ENCODE results near the gene PKP3.
A peak's percentile ranks its signal among the peaks of the same experiment; 100 is the strongest.

PKP3 gene

DNA sequence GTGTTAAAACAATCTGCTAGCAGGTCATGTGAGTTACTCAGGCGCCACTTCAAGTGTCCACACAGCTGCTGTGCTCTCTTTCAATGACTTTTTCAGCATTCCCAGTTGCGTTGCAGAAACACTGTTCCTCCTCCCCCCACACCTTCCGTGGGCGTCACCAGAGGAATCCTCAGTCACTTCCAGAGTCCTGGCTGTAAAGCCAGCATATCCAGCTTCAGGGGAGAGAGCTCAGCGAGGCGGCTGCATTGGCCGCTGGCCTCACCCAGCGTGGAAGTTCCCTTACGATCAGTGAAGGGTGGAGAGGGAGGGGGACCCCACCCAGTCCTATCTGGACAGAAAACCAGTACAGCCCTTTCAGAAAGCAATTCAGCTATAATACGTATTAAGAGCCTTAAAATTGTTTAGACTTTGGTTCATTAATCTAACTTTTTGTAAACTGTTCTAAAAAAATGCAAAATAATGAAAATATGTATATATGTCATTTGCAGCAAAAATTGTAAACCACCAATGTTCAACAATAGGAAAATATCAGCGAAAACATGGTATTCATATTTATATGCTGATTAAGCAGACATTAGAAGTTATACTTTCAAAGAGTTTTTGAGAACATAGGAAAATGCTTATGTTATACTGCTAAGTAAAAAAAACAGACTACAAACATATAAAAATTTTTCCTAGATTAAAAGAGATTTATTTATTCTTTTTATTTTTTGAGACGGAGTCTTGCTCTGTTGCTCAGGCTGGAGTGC is 50.6 kb downstream of the PKP3 start:
- peak; percentile 73 for DNase-seq (ENCODE audit: low spot score)

DNA sequence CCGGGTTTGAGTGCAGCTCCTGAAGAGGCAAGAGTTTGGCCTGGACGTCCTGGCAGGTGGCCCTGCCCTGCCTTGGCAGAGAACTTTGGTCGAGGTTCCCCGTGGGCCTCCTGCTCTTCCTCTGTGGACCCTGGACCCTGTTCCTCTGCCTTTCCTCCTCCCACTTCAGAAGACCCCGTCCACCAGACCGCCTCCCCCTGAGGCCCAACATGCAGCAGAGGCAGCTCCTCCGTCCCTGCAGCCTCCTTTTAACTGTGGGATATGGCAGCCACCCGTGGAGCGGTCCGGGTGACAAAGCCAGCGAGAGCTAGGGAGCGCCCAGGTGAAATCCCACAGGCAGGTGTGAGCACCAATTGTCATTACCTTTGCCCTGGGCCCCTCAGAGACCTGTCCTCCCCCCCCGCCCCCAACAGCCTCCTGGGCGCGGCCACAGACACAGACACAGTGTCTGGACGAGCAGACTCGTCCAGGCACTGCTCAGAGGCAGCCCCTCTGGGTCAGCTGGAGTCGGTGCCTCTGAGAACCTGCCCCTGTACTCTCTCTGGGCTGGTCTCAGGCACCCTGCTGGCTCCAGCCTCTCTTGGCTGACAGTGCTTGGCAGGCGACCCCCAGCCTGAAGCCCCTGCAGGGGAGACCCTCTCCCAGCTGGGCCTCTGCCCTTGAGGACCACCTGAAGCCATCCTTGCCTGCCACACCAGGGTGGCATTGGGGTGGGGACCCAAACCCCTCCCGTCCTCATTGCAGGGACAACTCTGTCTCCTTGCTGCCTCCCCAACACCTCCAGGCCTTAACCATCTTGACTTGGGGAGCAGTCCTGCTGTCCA is 52.0 kb downstream of the PKP3 start:
- no peak for DNase-seq (ENCODE audit: low spot score)

DNA sequence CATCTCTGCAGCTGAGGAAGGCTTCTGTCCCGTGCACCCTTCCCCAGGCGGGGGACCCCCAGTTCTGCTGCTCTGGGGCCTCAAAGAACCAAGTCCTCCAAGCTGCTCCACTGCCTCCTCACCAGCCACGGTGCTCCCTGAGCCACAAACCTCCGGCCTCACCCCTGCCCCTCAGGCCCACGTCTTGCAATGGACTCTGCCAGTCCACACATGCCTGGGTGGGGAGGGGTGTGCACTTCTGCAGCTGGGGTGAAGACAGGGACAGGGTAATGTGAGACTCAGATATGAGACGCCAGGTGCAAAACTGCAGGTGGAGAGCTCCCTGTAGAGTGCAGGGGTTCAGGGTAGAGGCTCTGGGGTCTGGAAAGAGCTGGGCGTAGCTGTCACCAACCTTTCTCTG is 52.9 kb downstream of the PKP3 start:
- DNase-seq (ENCODE audit: low spot score) = no peak

DNA sequence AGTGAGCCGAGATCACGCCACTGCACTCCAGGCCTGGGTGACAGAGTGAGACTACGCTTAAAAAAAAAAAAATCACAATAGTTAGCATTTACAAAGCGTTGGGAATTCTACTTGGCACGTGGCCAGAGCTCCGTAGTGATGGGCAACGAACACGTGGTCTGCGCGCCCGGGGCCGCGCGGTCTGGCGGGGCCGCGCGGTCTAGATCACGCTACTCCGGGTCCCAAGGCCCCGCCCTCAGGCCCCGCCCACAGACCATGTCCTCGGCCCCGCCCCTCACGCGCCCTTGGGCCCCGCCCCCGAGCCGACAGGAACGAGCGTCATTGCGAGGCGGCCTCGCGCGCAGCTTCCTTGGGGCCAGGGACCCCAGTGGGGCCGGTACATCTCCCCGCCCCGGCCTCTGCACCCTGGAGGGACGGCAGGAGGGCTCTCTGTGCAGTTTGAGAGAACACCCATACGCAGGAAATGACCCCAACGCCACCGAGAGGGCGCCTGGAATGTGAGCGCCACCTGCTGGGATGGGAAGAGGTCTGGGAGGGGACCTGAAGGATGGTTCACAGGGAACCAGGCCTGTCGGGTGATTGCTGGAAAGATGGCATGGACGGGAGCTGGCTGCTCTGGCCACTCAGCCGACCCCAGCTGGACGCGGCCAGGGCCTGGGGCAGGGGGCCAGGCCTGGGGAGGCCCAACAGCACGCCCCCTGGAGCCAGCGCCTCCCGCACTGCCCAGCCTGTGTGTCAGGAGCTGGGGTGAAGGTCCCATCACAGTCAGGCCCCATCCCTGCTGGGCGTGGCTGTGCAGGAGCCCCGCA is 54.1 kb downstream of the PKP3 start:
- DNase-seq (ENCODE audit: low spot score) = peak; percentile 98

DNA sequence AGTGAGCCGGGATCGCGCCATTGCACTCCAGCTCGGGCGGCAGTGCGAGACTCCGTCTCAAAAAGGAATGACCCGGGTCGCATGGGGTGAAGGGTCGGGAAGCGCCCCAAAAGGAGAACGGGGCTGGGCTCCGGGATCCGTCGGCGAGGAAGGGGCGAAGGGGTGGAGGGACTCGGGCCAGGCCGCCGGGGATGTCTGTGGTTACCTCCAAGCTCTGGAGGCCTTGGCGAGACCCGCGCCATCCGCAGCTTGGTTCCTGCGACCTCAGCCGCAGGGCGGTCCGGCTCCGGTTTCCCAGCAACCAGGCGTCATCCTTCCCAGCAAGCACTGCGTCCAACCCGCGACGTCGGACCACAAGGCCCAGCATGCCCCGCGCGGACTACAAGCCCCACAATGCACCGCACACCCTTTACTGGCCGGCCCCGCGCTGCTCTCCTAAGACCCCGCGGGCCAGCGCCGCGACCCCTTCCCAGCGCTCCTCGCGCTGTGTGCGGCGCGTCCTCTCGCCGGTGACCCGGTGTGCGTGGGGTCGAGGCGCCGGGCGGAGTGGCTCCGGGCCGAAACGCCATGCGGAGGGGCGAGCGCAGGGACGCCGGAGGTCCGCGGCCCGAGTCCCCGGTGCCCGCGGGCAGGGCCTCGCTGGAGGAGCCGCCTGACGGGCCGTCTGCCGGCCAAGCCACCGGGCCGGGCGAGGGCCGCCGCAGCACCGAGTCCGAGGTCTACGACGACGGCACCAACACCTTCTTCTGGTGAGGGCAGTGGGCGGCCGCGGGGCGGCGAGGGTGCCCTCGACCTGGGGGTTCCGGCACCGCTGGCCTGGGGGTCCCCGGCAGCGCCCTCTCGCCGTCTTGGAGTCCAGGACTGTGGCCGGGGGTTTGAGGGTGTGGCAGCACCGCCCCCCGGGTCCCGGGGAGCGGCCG is 56.1 kb downstream of the PKP3 start, which contains the start of gene PTDSS2:
Gene PTDSS2 (plus strand): TSS at position 391 of the 920 bp plus-strand sequence. CDS start 177 bp downstream, at position 568.
- DNase-seq (ENCODE audit: low spot score) = peak; percentile 97

DNA sequence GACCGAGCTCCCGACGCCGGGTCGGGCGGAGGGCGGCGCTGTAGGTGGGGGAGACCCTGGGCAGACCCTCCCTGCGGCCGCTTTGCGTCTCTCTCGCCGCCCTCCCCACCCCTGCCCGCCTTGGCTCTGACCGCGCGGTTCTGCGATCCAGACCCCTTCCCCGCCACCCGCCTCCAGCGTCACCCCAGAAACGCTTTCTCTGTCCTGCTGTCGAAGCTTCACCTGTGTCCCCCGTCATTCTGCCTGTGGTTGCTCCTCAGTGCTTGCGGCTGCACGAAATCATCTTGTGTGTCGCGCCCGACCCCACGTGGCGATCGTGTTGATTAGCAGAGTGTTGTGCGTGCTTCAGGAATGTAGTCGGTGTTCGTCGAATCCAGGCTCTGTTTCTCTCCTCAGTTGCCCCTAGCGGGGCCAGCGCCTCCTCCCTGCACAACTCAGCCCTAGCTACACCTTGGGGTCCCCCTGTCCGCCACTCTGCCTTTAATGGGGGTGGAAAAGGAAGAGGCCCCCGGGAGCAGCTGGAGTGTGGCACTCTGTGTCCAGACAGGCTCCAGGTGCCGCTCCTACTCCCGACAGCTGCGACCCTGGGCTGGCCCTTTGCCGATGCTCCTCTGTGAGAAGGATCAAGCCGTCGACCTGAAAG is 56.9 kb downstream of the PKP3 start:
- peak; percentile 79 for DNase-seq (ENCODE audit: low spot score)

DNA sequence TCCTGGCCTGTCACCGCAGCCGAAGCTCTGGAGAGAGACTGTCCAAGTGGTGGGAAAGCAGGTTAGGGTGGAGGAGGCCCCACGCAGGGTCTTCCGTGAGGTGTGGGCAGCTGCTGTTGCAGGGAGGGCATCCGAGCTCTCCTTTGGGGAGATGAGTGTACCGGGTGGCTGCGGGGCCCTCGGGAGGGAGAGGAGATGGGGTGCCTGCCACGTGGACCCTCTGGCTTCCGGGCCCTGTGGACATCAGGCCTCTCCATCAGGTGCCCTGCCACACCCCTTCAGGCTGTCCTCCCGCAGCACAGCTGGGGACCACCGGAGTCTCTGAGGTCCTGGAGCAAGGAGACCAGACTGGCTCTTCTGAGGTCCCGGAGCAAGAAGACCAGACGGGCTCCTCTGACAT is 57.7 kb downstream of the PKP3 start:
- DNase-seq (ENCODE audit: low spot score) = no peak

DNA sequence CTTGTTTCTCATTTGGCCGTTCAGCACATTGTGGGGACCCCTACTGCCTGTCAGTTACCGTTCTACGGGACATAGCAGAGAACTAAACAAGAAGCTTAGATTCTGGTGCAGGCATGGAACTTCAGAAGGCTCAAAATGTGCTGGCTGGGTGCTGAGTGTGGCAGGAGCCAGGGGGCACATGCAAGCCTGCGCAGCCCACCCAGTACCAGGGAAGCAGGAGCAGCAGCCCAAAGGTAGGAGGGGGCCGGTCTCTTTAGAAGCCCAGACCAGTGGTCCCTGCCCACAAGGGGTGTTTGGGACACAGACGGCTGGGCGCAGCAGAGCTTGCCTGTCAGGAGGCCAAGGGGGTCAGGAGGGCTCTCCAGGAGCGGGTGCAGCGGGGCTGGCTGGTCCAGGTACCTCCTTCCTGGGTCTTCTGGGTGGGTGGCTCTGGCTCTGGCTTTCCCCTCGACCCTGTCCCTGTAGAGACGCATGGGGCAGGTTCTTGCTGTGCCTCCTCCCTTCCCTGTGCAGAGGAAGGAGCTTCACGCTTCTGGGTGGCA is 58.3 kb downstream of the PKP3 start:
- DNase-seq (ENCODE audit: low spot score) = no peak

DNA sequence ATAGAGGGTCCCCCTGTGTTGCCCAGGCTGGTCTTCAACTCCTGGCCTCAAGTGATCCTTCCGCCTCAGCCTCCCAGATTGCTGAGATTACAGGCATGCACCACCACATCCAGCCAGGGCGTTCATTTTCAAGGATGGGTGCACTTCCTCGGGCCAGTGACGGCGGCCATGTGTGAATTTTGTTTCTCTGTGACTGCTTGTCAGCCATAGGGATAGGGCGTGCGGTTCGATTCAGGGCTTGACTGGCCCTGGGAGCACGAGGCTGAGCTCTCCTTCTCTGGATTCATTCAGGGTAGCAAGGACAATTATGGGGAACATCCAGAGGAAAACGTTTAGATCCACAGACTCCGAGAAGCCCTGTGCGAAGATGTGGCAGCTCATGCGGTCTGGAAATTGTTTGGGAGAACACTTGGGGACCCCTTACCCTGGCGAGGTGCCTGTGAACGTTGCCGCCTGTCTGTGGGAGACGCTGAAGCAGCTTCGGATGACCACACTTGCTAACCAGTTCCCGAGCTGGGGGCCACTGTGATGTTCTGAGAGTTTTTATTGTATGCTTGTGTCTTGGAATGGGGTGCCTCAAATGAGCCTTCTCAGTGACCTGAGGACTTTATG is 59.0 kb downstream of the PKP3 start:
- no peak for DNase-seq (ENCODE audit: low spot score)

DNA sequence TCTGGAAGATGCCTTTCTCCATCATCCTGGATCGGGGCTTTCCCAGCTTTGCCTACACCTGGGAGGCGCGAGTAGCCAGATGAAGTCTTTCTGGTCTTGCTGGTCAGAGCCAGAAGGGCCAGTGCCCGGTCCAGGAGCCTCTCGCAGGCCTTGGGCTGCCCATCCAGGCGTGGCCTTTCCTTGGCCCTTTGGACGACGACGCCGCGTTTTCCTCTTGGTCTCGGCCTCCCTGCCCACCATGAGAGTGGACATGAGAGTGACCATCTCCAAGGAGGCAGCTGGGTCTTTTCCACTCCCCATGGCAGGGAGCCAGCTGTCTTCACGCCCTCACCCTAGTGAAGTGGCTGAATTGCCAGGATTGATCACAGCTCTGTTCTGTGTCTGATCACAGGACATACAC is 59.6 kb downstream of the PKP3 start:
- DNase-seq (ENCODE audit: low spot score) = no peak

DNA sequence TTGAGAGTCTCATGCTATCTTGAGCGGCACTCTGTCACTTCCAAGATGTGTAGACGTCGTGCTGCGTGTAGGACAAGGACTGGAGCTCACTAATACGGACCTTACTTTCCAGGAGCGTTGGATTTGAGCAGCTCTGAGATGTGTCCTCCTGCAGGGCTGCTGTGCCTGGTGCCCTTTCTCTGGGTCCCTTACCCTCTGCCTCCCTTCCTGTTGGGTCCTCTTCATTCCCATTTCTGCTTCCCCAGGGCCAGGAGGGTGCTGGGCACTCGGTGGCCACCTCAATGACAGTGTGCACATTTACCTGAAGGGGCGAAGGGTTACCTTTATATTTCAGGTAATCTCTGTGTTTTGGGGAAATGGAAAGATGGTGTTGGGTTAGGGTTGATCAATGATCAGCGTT is 60.0 kb downstream of the PKP3 start:
- DNase-seq (ENCODE audit: low spot score) = no peak

Data from GM03348 (cell line).